HEK293 (cell line): Measurements from ENCODE around the gene TOP3A.
A peak's percentile ranks its signal among the peaks of the same experiment; 100 is the strongest.

Experiments
- CTCF ChIA-PET: fragments of 350-600 bp; formaldehyde crosslinking; extraction: SDS; loops from one replicate; lab custom pipeline; 2021; ENCODE audit warnings: antibody characterized with exemption; lab: Yijun Ruan, JAX
- POLR2A ChIA-PET: fragments of 300-600 bp; formaldehyde crosslinking; extraction: SDS; loops from one replicate; lab custom pipeline; 2020; ENCODE audit warnings: antibody characterized with exemption, inconsistent platforms; lab: Yijun Ruan, JAX
- H3K27ac ChIP-seq: fragments of 200-500 bp; sonication (Bioruptor generic); 2 replicates; pipeline ENCODE4 v1.5.1; 2014; ENCODE audit warnings: low read depth, low read length, control low read depth, inconsistent platforms; ENCODE audit errors: extremely low read depth
- H3K36me3 ChIP-seq, 2 experiments: fragments of 200-500 bp in 1 of 2; sonication (Bioruptor generic) in 1 of 2; 1 replicate in 1 of 2; 2 replicates in 1 of 2; pipeline ENCODE4 v1.5.1; 2014 to 2017; ENCODE audit warnings: inconsistent platforms in 2 of 2, low read length in 2 of 2; ENCODE audit not compliant: control insufficient read depth in 2 of 2, insufficient read depth in 1 of 2
- H3K4me1 ChIP-seq: fragments of 200-500 bp; sonication (Bioruptor generic); 2 replicates; pipeline ENCODE4 v1.5.1; 2014; ENCODE audit warnings: mild to moderate bottlenecking, low read length, inconsistent platforms; ENCODE audit not compliant: control insufficient read depth, insufficient read depth
- H3K4me3 ChIP-seq: 2 replicates; pipeline ENCODE4 v1.5.1; 2011; ENCODE audit warnings: low read depth, mild to moderate bottlenecking, control low read depth, low read length, moderate library complexity
- H3K9me3 ChIP-seq: fragments of 200-500 bp; sonication (Bioruptor generic); 2 replicates; pipeline ENCODE4 v1.5.1; 2014; ENCODE audit warnings: low read depth, low read length, inconsistent platforms; ENCODE audit not compliant: control insufficient read depth, insufficient read depth
- HIC1 ChIP-seq: fragments of 450-650 bp; formaldehyde crosslinking; IDR thresholded peaks from 2 replicates; pipeline ENCODE4 v1.5.1; 2016; ENCODE audit warnings: missing biosample characterization, missing genetic modification characterization
- HOXC10 ChIP-seq: sonication (generic); formaldehyde crosslinking; IDR thresholded peaks from 2 replicates; pipeline ENCODE4 v1.8.1; 2023; ENCODE audit warnings: mild to moderate bottlenecking, missing genetic modification reagents
- KLF9 ChIP-seq: fragments of 450-650 bp; formaldehyde crosslinking; IDR thresholded peaks from 2 replicates; pipeline ENCODE4 v1.5.1; 2016; ENCODE audit warnings: missing biosample characterization, missing genetic modification characterization, low read depth
- SETDB1 ChIP-seq: IDR thresholded peaks from one replicate; pipeline ENCODE4 v1.6.1; 2017; ENCODE audit warnings: mild to moderate bottlenecking, low read length, moderate library complexity, mixed read lengths; ENCODE audit not compliant: insufficient read length
- TCF7L2 ChIP-seq: IDR thresholded peaks from 2 replicates; pipeline ENCODE4 v1.6.1; 2011; ENCODE audit warnings: low read depth, mild to moderate bottlenecking, inconsistent platforms, low read length, moderate library complexity, borderline replicate concordance
- TRIM28 ChIP-seq: IDR thresholded peaks from 2 replicates; pipeline ENCODE4 v1.6.1; 2011; ENCODE audit warnings: low read length, control low read depth, borderline replicate concordance
- TSHZ1 ChIP-seq: fragments of 450-650 bp; formaldehyde crosslinking; IDR thresholded peaks from 2 replicates; pipeline ENCODE4 v1.5.1; 2016; ENCODE audit warnings: missing biosample characterization, missing genetic modification characterization, borderline replicate concordance
- ZBTB17 ChIP-seq: fragments of 450-650 bp; formaldehyde crosslinking; IDR thresholded peaks from 2 replicates; pipeline ENCODE4 v1.5.1; 2016; ENCODE audit warnings: missing biosample characterization, missing genetic modification characterization
- ZBTB21 ChIP-seq: fragments of 450-650 bp; formaldehyde crosslinking; IDR thresholded peaks from 2 replicates; pipeline ENCODE4 v1.5.1; 2017; ENCODE audit warnings: missing biosample characterization, missing genetic modification characterization
- ZBTB44 ChIP-seq: fragments of 450-650 bp; IDR thresholded peaks from 2 replicates; pipeline ENCODE4 v1.5.1; 2018; ENCODE audit warnings: missing biosample characterization, mild to moderate bottlenecking, missing genetic modification characterization
- ZBTB8A ChIP-seq: fragments of 450-650 bp; formaldehyde crosslinking; IDR thresholded peaks from 2 replicates; pipeline ENCODE4 v1.5.1; 2016; ENCODE audit warnings: missing biosample characterization, missing genetic modification characterization
- ZFHX2 ChIP-seq: fragments of 450-650 bp; formaldehyde crosslinking; conservative IDR thresholded peaks from 2 replicates; pipeline ENCODE4 v1.5.1; 2016; ENCODE audit warnings: missing biosample characterization, missing genetic modification characterization
- ZNF112 ChIP-seq: fragments of 450-650 bp; formaldehyde crosslinking; IDR thresholded peaks from 2 replicates; pipeline ENCODE4 v1.5.0; 2017; ENCODE audit warnings: missing biosample characterization, missing genetic modification characterization
- ZNF148 ChIP-seq: fragments of 450-650 bp; formaldehyde crosslinking; IDR thresholded peaks from 2 replicates; pipeline ENCODE4 v1.5.0; 2017; ENCODE audit warnings: missing biosample characterization, missing genetic modification characterization, borderline replicate concordance
- ZNF155 ChIP-seq: fragments of 450-650 bp; formaldehyde crosslinking; IDR thresholded peaks from 2 replicates; pipeline ENCODE4 v1.5.1; 2016; ENCODE audit warnings: missing biosample characterization, missing genetic modification characterization
- ZNF169 ChIP-seq: fragments of 450-650 bp; formaldehyde crosslinking; IDR thresholded peaks from 2 replicates; pipeline ENCODE4 v1.5.1; 2016; ENCODE audit warnings: missing biosample characterization, missing genetic modification characterization
- ZNF23 ChIP-seq: fragments of 450-650 bp; formaldehyde crosslinking; IDR thresholded peaks from 2 replicates; pipeline ENCODE4 v1.5.1; 2016; ENCODE audit warnings: missing biosample characterization, missing genetic modification characterization, borderline replicate concordance
- ZNF292 ChIP-seq: fragments of 450-650 bp; formaldehyde crosslinking; IDR thresholded peaks from 2 replicates; pipeline ENCODE4 v1.5.1; 2016; ENCODE audit warnings: low read depth, missing biosample characterization, missing genetic modification characterization, borderline replicate concordance
- ZNF394 ChIP-seq: fragments of 450-650 bp; formaldehyde crosslinking; IDR thresholded peaks from 2 replicates; pipeline ENCODE4 v1.5.1; 2016; ENCODE audit warnings: missing biosample characterization, missing genetic modification characterization, mild to moderate bottlenecking, moderate library complexity, borderline replicate concordance
- ZNF416 ChIP-seq: fragments of 450-650 bp; formaldehyde crosslinking; IDR thresholded peaks from 2 replicates; pipeline ENCODE4 v1.5.1; 2016; ENCODE audit warnings: missing biosample characterization, missing genetic modification characterization
- ZNF610 ChIP-seq: fragments of 450-650 bp; formaldehyde crosslinking; IDR thresholded peaks from 2 replicates; pipeline ENCODE4 v1.5.1; 2016; ENCODE audit warnings: missing biosample characterization, missing genetic modification characterization, borderline replicate concordance
- ZNF623 ChIP-seq: fragments of 450-650 bp; formaldehyde crosslinking; IDR thresholded peaks from 2 replicates; pipeline ENCODE4 v1.5.1; 2016; ENCODE audit warnings: missing biosample characterization, missing genetic modification characterization
- ZNF626 ChIP-seq: fragments of 450-650 bp; sonication (Bioruptor Pico); formaldehyde crosslinking; IDR thresholded peaks from 2 replicates; pipeline ENCODE4 v1.5.1; 2018; ENCODE audit warnings: missing biosample characterization, missing genetic modification characterization, inconsistent platforms
- ZNF639 ChIP-seq: fragments of 450-650 bp; formaldehyde crosslinking; IDR thresholded peaks from 2 replicates; pipeline ENCODE4 v1.5.1; 2016; ENCODE audit warnings: missing biosample characterization, missing genetic modification characterization
- ZNF658 ChIP-seq: fragments of 450-650 bp; formaldehyde crosslinking; IDR thresholded peaks from 2 replicates; pipeline ENCODE4; 2016; ENCODE audit warnings: missing biosample characterization, missing genetic modification characterization
- ZNF701 ChIP-seq: fragments of 450-650 bp; formaldehyde crosslinking; IDR thresholded peaks from 2 replicates; pipeline ENCODE4 v1.5.1; 2016; ENCODE audit warnings: missing biosample characterization, missing genetic modification characterization
- ZNF792 ChIP-seq: fragments of 450-650 bp; formaldehyde crosslinking; IDR thresholded peaks from 2 replicates; pipeline ENCODE4 v1.5.1; 2016; ENCODE audit warnings: missing biosample characterization, missing genetic modification characterization
- ZNF830 ChIP-seq: fragments of 450-650 bp; IDR thresholded peaks from 2 replicates; pipeline ENCODE4 v1.5.0; 2018; ENCODE audit warnings: missing biosample characterization, missing genetic modification characterization, low read depth, mild to moderate bottlenecking, moderate library complexity

Gene TOP3A

GRCh38 chr17:18261146-18261515 lies 53.7 kb downstream of the TOP3A start:
- Histone ChIP-seq H3K27ac (peak overlapping the region; percentile 92), H3K36me3 (peaks cover 0 to 45% of the 10 kb centered on the region in 2 experiments; a peak in 2 of 3 replicates), H3K4me3 (peak overlapping the region; percentile 87), H3K9me3 (no peaks in the 10 kb centered on the region), H3K4me1 (peaks cover 12% of the 10 kb centered on the region)
- ChIA-PET CTCF (interaction anchor here (1.0 kb wide), 1 partner anchor 120 kb away, joined by 3 read pairs; no protein-coding TSS in a partner anchor), POLR2A (interaction anchor here (0.9 to 4.2 kb wide), 6 partner anchors 9 to 78 kb away, joined by 3 to 24 read pairs (median 5); partner anchors contain the start of genes ALKBH5, SMCR8 and TOP3A)
- no peak for TF ChIP-seq ZNF416 (tag by site-specific recombination)
- no peak for TF ChIP-seq ZNF112
- no peak for TF ChIP-seq ZNF292 (tag by site-specific recombination)
- TF ChIP-seq ZNF701 (tag by site-specific recombination), result no peak
- TF ChIP-seq ZNF394 (tag by site-specific recombination), result peak; percentile 99
- TF ChIP-seq ZNF610 (tag by site-specific recombination), result no peak
- TF ChIP-seq HOXC10 (CRISPR knock-in tag), result peak; percentile 21; the same call in 1 of the 2 replicates
- TF ChIP-seq TCF7L2, result no peak
- no peak for TF ChIP-seq ZNF148 (tag by site-specific recombination)
- TF ChIP-seq KLF9 (tag by site-specific recombination), result no peak
- TF ChIP-seq ZBTB8A, result 0 out of 2 replicates have a peak, but pooled peaks have one; percentile 39
- no peak for TF ChIP-seq TRIM28
- TF ChIP-seq ZNF639 (tag by site-specific recombination), result no peak
- TF ChIP-seq HIC1, result 0 out of 2 replicates have a peak, but pooled peaks have one; percentile 44
- no peak for TF ChIP-seq ZNF792 (tag by site-specific recombination)
- no peak for TF ChIP-seq ZBTB21 (tag by site-specific recombination)
- no peak for TF ChIP-seq ZNF23 (tag by site-specific recombination)
- 0 out of 2 replicates have a peak, but pooled peaks have one; percentile 22 for TF ChIP-seq ZFHX2 (tag by site-specific recombination)
- TF ChIP-seq ZNF658 (tag by site-specific recombination), result no peak
- TF ChIP-seq ZNF626 (tag by site-specific recombination), result no peak
- TF ChIP-seq ZNF155 (tag by site-specific recombination), result no peak
- TF ChIP-seq ZNF623, result no peak
- no peak for TF ChIP-seq SETDB1
- TF ChIP-seq TSHZ1 (tag by site-specific recombination), result no peak
- no peak for TF ChIP-seq ZNF830 (tag by site-specific recombination)
- TF ChIP-seq ZBTB17 (tag by site-specific recombination), result peak; percentile 92; the same call in 1 of the 2 replicates
- TF ChIP-seq ZBTB44 (tag by site-specific recombination), result no peak
- TF ChIP-seq ZNF169 (tag by site-specific recombination), result no peak
